Measurements from ENCODE around the gene FSCN2. TPM values are rescaled to one million over a fixed set of nuclear protein-coding genes. Genes with fewer than 3 reads are reported as not detected.

Gene FSCN2
- total and polyA plus RNA-seq, 10 of the 15 experiments (the other 5 are each of a cell fraction or from before 2014, with no cell fraction given): 0.12 to 2.1 (median 0.65) TPM; not detected in 3

GRCh38 chr17:81551458-81552243 is 23.5 kb downstream of the FSCN2 start:
- BruUV-seq (replicated peaks): no TSS peak
- H3K27me3 ChIP-seq (replicated peaks in 1 of 2; ENCODE audit: control insufficient read depth in 2 of 2, insufficient read depth in 2 of 2, low read length in 1 of 2): no peaks in the 10 kb centered on the region
- H3K4me2 ChIP-seq (ENCODE audit: control insufficient read depth, insufficient read depth): peak overlapping the region; percentile 88
- peak overlapping the region; percentile 58 for H3K27ac ChIP-seq (ENCODE audit: control insufficient read depth, insufficient read depth)
- peaks cover 11 to 24% of the 10 kb centered on the region in 2 experiments; a peak in 3 of 4 replicates for H3K36me3 ChIP-seq (ENCODE audit: control insufficient read depth in 2 of 2, insufficient read depth in 2 of 2, low read length in 1 of 2)
- DNase-seq (ENCODE audit: low read depth, low spot score) (no peak), ATAC-seq (peak; percentile 3), FAIRE-seq (no peak)
- H3K9ac ChIP-seq (ENCODE audit: control insufficient read depth, insufficient read depth, low read length): peak overlapping the region; percentile 74
- H3K79me2 ChIP-seq (ENCODE audit: control insufficient read depth, insufficient read depth, low read length): peaks cover 24% of the 10 kb centered on the region
- 0% methylated on average over 25 of the region's 69 CpGs for whole genome bisulfite sequencing (ENCODE audit: insufficient coverage, insufficient replicate concordance, low lambda C conversion rate, missing lambda C conversion rate)
- peak overlapping the region; percentile 48 for H2AFZ ChIP-seq (ENCODE audit: control insufficient read depth, low read depth, low read length)
- in situ Hi-C loops (cut with MboI) (no loop called here), intact Hi-C loops (cut with micrococcal nuclease; ENCODE audit: unreplicated experiment) (loop anchor here (2.0 kb wide), 1 partner anchor 35 kb away; no protein-coding TSS in a partner anchor)
- SMC1A ChIA-PET (ENCODE audit: uncharacterized antibody, unreplicated experiment): interaction anchor here (0.6 to 1.7 kb wide), 3 partner anchors 30 to 117 kb away, joined by 3 to 6 read pairs (median 5); no protein-coding TSS in a partner anchor
- POLR2A ChIA-PET: interaction anchor here (1.0 to 3.0 kb wide), 9 partner anchors 31 to 151 kb away, joined by 3 to 34 read pairs (median 7); partner anchors contain the start of genes ARL16 and HGS
- peaks cover 14% of the 10 kb centered on the region for H3K4me1 ChIP-seq (ENCODE audit: control insufficient read depth, insufficient read depth, low read length)
- H4K20me1 ChIP-seq (ENCODE audit: control insufficient read depth, insufficient read depth): no peaks in the 10 kb centered on the region
- RAD21 ChIA-PET (ENCODE audit: unreplicated experiment): interaction anchor here (0.9 to 2.9 kb wide), 9 partner anchors 10 to 313 kb away, joined by 3 to 17 read pairs (median 4); partner anchors contain the start of genes NDUFAF8, PDE6G and TEPSIN
- TF ChIP-seq POLR2AphosphoS5 (IDR thresholded peaks at IDR 0.05; ENCODE audit: low read length) (no peak), MYC (IDR thresholded peaks at IDR 0.05; ENCODE audit: insufficient read depth, insufficient read length, insufficient replicate concordance, low read length, severe bottlenecking) (peak; percentile 50), MAX (IDR thresholded peaks at IDR 0.05; ENCODE audit: low read depth, low read length) (no peak), NRF1 (conservative IDR thresholded peaks at IDR 0.05; ENCODE audit: low read depth, low read length) (no peak), NKRF (conservative IDR thresholded peaks at IDR 0.05) (peak; percentile 20), LARP7 (IDR thresholded peaks at IDR 0.05) (0 out of 2 replicates have a peak, but pooled peaks have one; percentile 15), ZNF622 (IDR thresholded peaks at IDR 0.05) (no peak), EGR1 (IDR thresholded peaks at IDR 0.05; ENCODE audit: borderline replicate concordance in 1 of 2, low read depth in 2 of 2, low read length in 2 of 2) (peak in 1 of 2 experiments; percentile 90; a peak in 2 of 3 replicates), SMAD1 (IDR thresholded peaks at IDR 0.05; ENCODE audit: low read depth, partially characterized antibody) (no peak)
- no peaks in the 10 kb centered on the region for H3K9me3 ChIP-seq (replicated peaks; ENCODE audit: control insufficient read depth, insufficient read depth, low read length)
- peak overlapping the region; percentile 93 for H3K4me3 ChIP-seq
- CTCF ChIA-PET: interaction anchor here (1.4 to 2.0 kb wide), 2 partner anchors 46 to 49 kb away, joined by 5 to 13 read pairs; no protein-coding TSS in a partner anchor

Measured in GM12878 (cell line).